ENCODE data around the gene ZBTB5. TPM values are rescaled to one million over a fixed set of nuclear protein-coding genes. Genes with fewer than 3 reads are reported as not detected.

ZBTB5 gene
- total RNA-seq, 1 donor from 2014 or later = 9.0 TPM

GRCh38 chr9:37496020-37496419 is 30.8 kb upstream of the ZBTB5 start:
- Mint-ChIP-seq H3K4me1 (ENCODE audit: unreplicated experiment) (no peaks in the 10 kb centered on the region), H3K9me3 (ENCODE audit: unreplicated experiment) (no peaks in the 10 kb centered on the region), H3K36me3 (ENCODE audit: low read depth, unreplicated experiment) (peaks cover 18% of the 10 kb centered on the region), H3K27ac (ENCODE audit: unreplicated experiment) (no peak overlapping the region), H3K4me3 (ENCODE audit: unreplicated experiment) (no peak overlapping the region), H3K27me3 (ENCODE audit: unreplicated experiment) (no peaks in the 10 kb centered on the region)
- TF ChIP-seq CTCF (IDR thresholded peaks at IDR 0.05; ENCODE audit: unreplicated experiment) = no peak
- no peak for DNase-seq (ENCODE audit: low spot score)

- peaks cover 18% of the 10 kb centered on the region for H3K36me3 Mint-ChIP-seq (ENCODE audit: low read depth, unreplicated experiment)
- no peaks in the 10 kb centered on the region for H3K4me1 Mint-ChIP-seq (ENCODE audit: unreplicated experiment)
- no peak for TF ChIP-seq CTCF (IDR thresholded peaks at IDR 0.05; ENCODE audit: unreplicated experiment)
- no peak overlapping the region for H3K27ac Mint-ChIP-seq (ENCODE audit: unreplicated experiment)
- DNase-seq (ENCODE audit: low spot score) = no peak
- H3K4me3 Mint-ChIP-seq (ENCODE audit: unreplicated experiment) = no peak overlapping the region
- no peaks in the 10 kb centered on the region for H3K9me3 Mint-ChIP-seq (ENCODE audit: unreplicated experiment)
- no peaks in the 10 kb centered on the region for H3K27me3 Mint-ChIP-seq (ENCODE audit: unreplicated experiment)
These were observed 30.3 kb upstream of the ZBTB5 start for GRCh38 chr9:37495571-37495970.

- Mint-ChIP-seq H3K27me3 (ENCODE audit: unreplicated experiment) (no peaks in the 10 kb centered on the region), H3K27ac (ENCODE audit: unreplicated experiment) (no peak overlapping the region), H3K4me3 (ENCODE audit: unreplicated experiment) (no peak overlapping the region), H3K4me1 (ENCODE audit: unreplicated experiment) (no peaks in the 10 kb centered on the region), H3K9me3 (ENCODE audit: unreplicated experiment) (no peaks in the 10 kb centered on the region), H3K36me3 (ENCODE audit: low read depth, unreplicated experiment) (peaks cover 18% of the 10 kb centered on the region)
- no peak for TF ChIP-seq CTCF (IDR thresholded peaks at IDR 0.05; ENCODE audit: unreplicated experiment)
- DNase-seq (ENCODE audit: low spot score) = no peak
These were observed 26.7 kb upstream of the ZBTB5 start for GRCh38 chr9:37491939-37492338.

- H3K36me3 Mint-ChIP-seq (ENCODE audit: low read depth, unreplicated experiment) = peaks cover 10% of the 10 kb centered on the region
- H3K4me1 Mint-ChIP-seq (ENCODE audit: unreplicated experiment) = peaks cover 15% of the 10 kb centered on the region
- no peak for DNase-seq (ENCODE audit: low spot score)
- no peak for TF ChIP-seq CTCF (IDR thresholded peaks at IDR 0.05; ENCODE audit: unreplicated experiment)
- peak overlapping the region; percentile 93 for H3K4me3 Mint-ChIP-seq (ENCODE audit: unreplicated experiment)
- peaks cover 8% of the 10 kb centered on the region for H3K27me3 Mint-ChIP-seq (ENCODE audit: unreplicated experiment)
- H3K27ac Mint-ChIP-seq (ENCODE audit: unreplicated experiment) = no peak overlapping the region
- no peaks in the 10 kb centered on the region for H3K9me3 Mint-ChIP-seq (ENCODE audit: unreplicated experiment)
These were observed 21.6 kb upstream of the ZBTB5 start for GRCh38 chr9:37486616-37487548.

GRCh38 chr9:37486256-37486615 is 21.0 kb upstream of the ZBTB5 start:
- DNase-seq (ENCODE audit: low spot score) = no peak
- TF ChIP-seq CTCF (IDR thresholded peaks at IDR 0.05; ENCODE audit: unreplicated experiment) = no peak

More at GRCh38 chr9:37486256-37486615, 21.0 kb upstream of the ZBTB5 start:
- H3K4me3 Mint-ChIP-seq (ENCODE audit: unreplicated experiment) = peak overlapping the region; percentile 93
- no peaks in the 10 kb centered on the region for H3K9me3 Mint-ChIP-seq (ENCODE audit: unreplicated experiment)
- no peak overlapping the region for H3K27ac Mint-ChIP-seq (ENCODE audit: unreplicated experiment)
- H3K36me3 Mint-ChIP-seq (ENCODE audit: low read depth, unreplicated experiment) = peaks cover 10% of the 10 kb centered on the region
- peaks cover 15% of the 10 kb centered on the region for H3K4me1 Mint-ChIP-seq (ENCODE audit: unreplicated experiment)
- peaks cover 8% of the 10 kb centered on the region for H3K27me3 Mint-ChIP-seq (ENCODE audit: unreplicated experiment)
